Stimulated activated CD8-positive, alpha-beta memory T cell treated with anti-CD3 and anti-CD28 coated beads, Interleukin-7, amount 100 ng/mL, for 24 hours (primary cell): ENCODE data around the gene TACC2.
A peak's percentile ranks its signal among the peaks of the same experiment; 100 is the strongest.

Experiments used
- DNase-seq: peaks from one replicate; pipeline ENCODE4 v3.0.0-alpha.2; 2020; ENCODE audit warnings: low read depth

The TACC2 gene

GRCh38 chr10:122249303-122249850 lies 260.4 kb downstream of the TACC2 start:
- DNase-seq, result no peak

GRCh38 chr10:122249991-122250750 lies 261.2 kb downstream of the TACC2 start:
- DNase-seq, result no peak

GRCh38 chr10:122251459-122252255 lies 262.7 kb downstream of the TACC2 start:
- no peak for DNase-seq

GRCh38 chr10:122252805-122253204 lies 263.8 kb downstream of the TACC2 start:
- no peak for DNase-seq

GRCh38 chr10:122253605-122254004 lies 264.6 kb downstream of the TACC2 start:
- no peak for DNase-seq

GRCh38 chr10:122254831-122255230 lies 265.9 kb downstream of the TACC2 start:
- DNase-seq, result no peak

GRCh38 chr10:122255509-122256301 lies 266.7 kb downstream of the TACC2 start:
- DNase-seq, result no peak

GRCh38 chr10:122257041-122257440 lies 268.1 kb downstream of the TACC2 start:
- DNase-seq, result no peak

GRCh38 chr10:122258136-122259074 lies 269.4 kb downstream of the TACC2 start:
- DNase-seq, result no peak

- DNase-seq, result no peak
These were observed 270.1 kb downstream of the TACC2 start for GRCh38 chr10:122259075-122259466.

GRCh38 chr10:122261584-122261983 lies 272.6 kb downstream of the TACC2 start:
- no peak for DNase-seq

GRCh38 chr10:122263971-122264370 lies 275.0 kb downstream of the TACC2 start:
- no peak for DNase-seq

- no peak for DNase-seq
These were observed 275.5 kb downstream of the TACC2 start for GRCh38 chr10:122264436-122264835.

GRCh38 chr10:122264931-122265330 lies 276.0 kb downstream of the TACC2 start:
- DNase-seq, result no peak

- no peak for DNase-seq
These were observed 276.9 kb downstream of the TACC2 start for GRCh38 chr10:122265896-122266295.

- peak; percentile 25 for DNase-seq
These were observed 279.1 kb downstream of the TACC2 start for GRCh38 chr10:122267849-122268737.

GRCh38 chr10:122269059-122269687 lies 280.2 kb downstream of the TACC2 start:
- DNase-seq, result no peak

GRCh38 chr10:122271076-122271475 lies 282.1 kb downstream of the TACC2 start, which contains the start of gene BTBD16:
TSS of gene BTBD16 (plus strand) at chr10:122271296. CDS start at chr10:122275082, 3,786 bp downstream.
- DNase-seq, result no peak

GRCh38 chr10:122273966-122274545 lies 285.1 kb downstream of the TACC2 start:
- no peak for DNase-seq
